Mucosa of descending colon (tissue), 3 donors: Measurements from ENCODE around the gene GHRH. TPM values are rescaled to one million over a fixed set of nuclear protein-coding genes. Genes with fewer than 3 reads are reported as not detected.

Source experiments
- ATAC-seq: fragments of 200-7000 bp; cut with Tn5 transposase; one replicate; pipeline ENCODE4 v1.9.1; 2020; ENCODE audit warnings: mild to moderate bottlenecking, moderate library complexity
- DNase-seq, 3 donors: peaks; one replicate each; pipeline ENCODE4 v3.0.0-alpha.2; 2020
- H3K36me3 ChIP-seq: fragments of 200-600 bp; one replicate; pipeline ENCODE4 v1.8.0; 2021; ENCODE audit warnings: low read depth, mild to moderate bottlenecking
- H3K4me1 ChIP-seq: fragments of 200-600 bp; one replicate; pipeline ENCODE4 v1.8.0; 2021; ENCODE audit warnings: low read depth, mild to moderate bottlenecking
- H3K4me3 ChIP-seq: fragments of 200-600 bp; one replicate; pipeline ENCODE4 v1.8.0; 2021; ENCODE audit warnings: mild to moderate bottlenecking
- H3K9me3 ChIP-seq: fragments of 200-600 bp; one replicate; pipeline ENCODE4 v1.8.0; 2021; ENCODE audit warnings: mild to moderate bottlenecking
- CTCF ChIP-seq: fragments of 200-600 bp; IDR thresholded peaks from one replicate; pipeline ENCODE4 v1.8.0; 2022; ENCODE audit warnings: antibody characterized with exemption, mild to moderate bottlenecking
- intact Hi-C, 2 donors: fragments of 100-400 bp; cut with DNase I in 1 of 2; cut with micrococcal nuclease in 1 of 2; formaldehyde crosslinking; loops; one replicate each; pipeline versions ENCODE4 v1.11.0 to v1.11.1; 2022; cut with DNase I, micrococcal nuclease
- total RNA-seq, 3 donors: library from RNA; stranded (reverse); fragmentation: NEBNext Ultra II Directional in 2 of 3; extraction: Animal tissue kit (Norgen Biotek cat#: 25700) in 2 of 3; gene quantifications; one replicate each; pipeline versions ENCODE4 v1.2.1 to v1.2.4, GENCODE V29; 2021 to 2023
- donor health status: DM: no; HTN: no; CAD: no; lungs with moderate emphysema.
- donor health status: DM: no; HTN: no; CAD: no.
- donor health status: DM: no; HTN: yes; CAD: no.

The GHRH gene
- total RNA-seq, 3 donors from 2014 or later, result not detected

- TF ChIP-seq CTCF, result no peak
These were observed 44.2 kb upstream of the GHRH start for GRCh38 chr20:37305839-37306238.

DNA sequence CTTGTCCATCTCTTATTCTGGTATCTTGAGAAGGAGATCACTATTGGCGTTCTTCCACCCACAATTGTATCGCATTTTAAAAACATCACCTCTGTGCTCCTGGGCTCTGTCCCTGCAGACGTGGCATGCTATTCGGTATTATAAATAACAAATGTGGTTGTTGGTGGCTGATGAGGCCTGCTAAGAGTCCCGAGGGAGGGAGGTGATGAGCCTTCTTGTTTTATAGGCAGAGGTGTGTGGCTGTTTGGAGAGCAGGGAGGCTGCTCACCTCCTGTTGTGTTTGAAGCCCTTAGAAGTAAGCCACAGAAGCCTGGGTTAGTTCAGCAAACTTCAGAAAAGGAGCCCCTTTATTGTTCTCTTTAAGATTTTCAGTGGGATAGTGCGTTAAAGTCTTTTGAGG is 43.5 kb upstream of the GHRH start:
- DNase-seq (no peak), ATAC-seq (no peak)
- no peak for TF ChIP-seq CTCF
- Histone ChIP-seq H3K9me3 (no peaks in the 10 kb centered on the region), H3K4me3 (no peak overlapping the region), H3K36me3 (no peaks in the 10 kb centered on the region), H3K4me1 (peaks cover 20% of the 10 kb centered on the region)
- intact Hi-C loops, result no loop called here

More at GRCh38 chr20:37305839-37306238, 44.2 kb upstream of the GHRH start:
- Histone ChIP-seq H3K36me3 (no peaks in the 10 kb centered on the region), H3K4me3 (no peak overlapping the region), H3K9me3 (no peaks in the 10 kb centered on the region), H3K4me1 (peaks cover 20% of the 10 kb centered on the region)
- intact Hi-C loops, result no loop called here
- no peak for DNase-seq
- no peak for ATAC-seq

- no peak for TF ChIP-seq CTCF
- DNase-seq (peak in 2 of 3 donors; percentile 41 to 43), ATAC-seq (peak; percentile 90)
- no peaks in the 10 kb centered on the region for H3K9me3 ChIP-seq
- H3K4me1 ChIP-seq, result peaks cover 16% of the 10 kb centered on the region
- H3K36me3 ChIP-seq, result no peaks in the 10 kb centered on the region
- intact Hi-C loops, result no loop called here
- no peak overlapping the region for H3K4me3 ChIP-seq
These were observed 42.0 kb upstream of the GHRH start for GRCh38 chr20:37303637-37304036.

DNA sequence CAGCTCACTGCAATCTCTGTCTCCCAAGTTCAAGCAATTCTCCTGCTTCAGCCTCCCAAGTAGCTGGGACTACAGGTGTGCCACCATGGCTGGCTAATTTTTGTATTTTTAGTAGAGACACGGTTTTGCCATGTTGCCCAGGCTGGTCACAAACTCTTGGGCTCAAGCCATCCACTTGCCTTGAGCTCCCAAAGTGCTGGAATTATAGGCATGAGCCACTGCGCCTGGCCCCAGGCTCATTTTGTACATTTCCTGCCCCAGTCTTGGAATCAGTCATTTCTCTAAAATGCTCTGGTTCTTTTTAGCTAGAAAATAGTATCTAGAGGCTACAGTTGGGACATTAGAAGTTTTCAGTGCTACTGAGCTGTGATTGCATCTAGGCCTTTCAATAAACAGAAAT is 41.4 kb upstream of the GHRH start:
- ATAC-seq (no peak), DNase-seq (no peak)
- H3K4me3 ChIP-seq, result no peak overlapping the region
- peaks cover 12% of the 10 kb centered on the region for H3K4me1 ChIP-seq
- TF ChIP-seq CTCF, result no peak
- H3K36me3 ChIP-seq, result no peaks in the 10 kb centered on the region
- intact Hi-C loops, result no loop called here
- no peaks in the 10 kb centered on the region for H3K9me3 ChIP-seq

DNA sequence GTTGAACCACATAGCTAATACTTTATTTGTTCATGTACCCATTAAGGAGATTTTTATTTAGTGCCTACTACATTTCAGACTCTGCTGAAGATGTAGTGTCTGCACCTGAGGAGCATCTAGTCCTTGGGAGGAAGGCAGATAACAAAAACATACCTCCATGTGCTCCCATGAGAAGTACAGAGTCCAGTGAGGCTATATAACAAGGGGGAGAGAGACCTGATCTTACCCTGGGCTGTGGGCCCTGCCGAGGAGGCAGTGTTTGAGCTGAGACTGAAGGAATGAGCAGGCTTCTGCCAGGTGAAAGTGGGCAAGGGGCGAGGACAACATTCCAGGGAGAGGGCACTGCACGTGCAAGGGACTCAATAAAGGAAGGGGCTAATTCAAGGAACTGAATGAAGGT is 39.9 kb upstream of the GHRH start:
- Histone ChIP-seq H3K4me3 (no peak overlapping the region), H3K36me3 (no peaks in the 10 kb centered on the region), H3K4me1 (peaks cover 16% of the 10 kb centered on the region), H3K9me3 (no peaks in the 10 kb centered on the region)
- ATAC-seq (no peak), DNase-seq (no peak)
- no peak for TF ChIP-seq CTCF
- intact Hi-C loops, result no loop called here

DNA sequence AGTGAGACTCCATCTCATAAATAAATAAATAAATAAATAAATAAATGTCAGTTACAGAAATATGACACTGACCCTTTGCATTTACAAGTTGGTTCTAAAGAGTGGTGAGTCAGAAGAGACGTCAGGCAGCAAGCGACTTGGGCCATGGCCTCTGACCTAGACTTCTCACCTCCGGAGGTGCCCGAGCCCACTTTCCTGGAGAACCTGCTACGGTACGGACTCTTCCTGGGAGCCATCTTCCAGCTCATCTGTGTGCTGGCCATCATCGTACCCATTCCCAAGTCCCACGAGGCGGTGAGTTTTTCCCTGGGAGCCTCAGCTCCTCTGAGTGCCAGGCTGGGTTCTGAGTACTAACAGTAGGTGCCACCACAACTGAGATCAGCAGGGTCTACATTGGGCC is 39.5 kb upstream of the GHRH start:
- TF ChIP-seq CTCF, result no peak
- H3K4me1 ChIP-seq, result peaks cover 20% of the 10 kb centered on the region
- intact Hi-C loops, result no loop called here
- no peak for ATAC-seq
- no peaks in the 10 kb centered on the region for H3K9me3 ChIP-seq
- H3K4me3 ChIP-seq, result no peak overlapping the region
- H3K36me3 ChIP-seq, result no peaks in the 10 kb centered on the region
- DNase-seq, result no peak
